HG03095 (cell line): ENCODE results near the gene ADAMTS2.
"Not testable (repeated sequence)": the region's sequence is repeated elsewhere in the genome, so short reads cannot be mapped to it uniquely, and the experiment has no call there.

Source experiments
- ATAC-seq: cut with Tn5 transposase; IDR thresholded peaks from one replicate; pipeline ENCODE4 v1.9.1; 2021; ENCODE audit warnings: moderate library complexity; ENCODE audit not compliant: unreplicated experiment

Gene ADAMTS2

DNA sequence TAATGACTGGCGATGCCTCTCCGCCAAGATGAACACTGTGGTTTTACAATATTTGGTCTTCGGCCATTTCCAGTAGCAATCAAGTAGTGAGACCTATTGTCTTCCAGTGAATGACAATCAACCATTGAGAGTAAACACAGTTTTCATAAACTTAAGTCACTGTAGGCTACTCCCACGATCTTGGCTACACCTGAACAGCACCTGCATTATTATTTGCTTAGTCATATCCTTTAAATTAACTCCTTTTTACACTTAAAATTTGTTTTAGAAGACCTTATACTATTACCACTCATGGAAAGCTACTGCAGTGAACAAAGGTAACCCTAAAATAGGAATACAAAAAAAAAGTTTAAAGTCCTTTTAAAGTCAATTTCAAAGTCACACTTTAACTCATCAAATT lies 226.9 kb downstream of the ADAMTS2 start:
- no peak for ATAC-seq

DNA sequence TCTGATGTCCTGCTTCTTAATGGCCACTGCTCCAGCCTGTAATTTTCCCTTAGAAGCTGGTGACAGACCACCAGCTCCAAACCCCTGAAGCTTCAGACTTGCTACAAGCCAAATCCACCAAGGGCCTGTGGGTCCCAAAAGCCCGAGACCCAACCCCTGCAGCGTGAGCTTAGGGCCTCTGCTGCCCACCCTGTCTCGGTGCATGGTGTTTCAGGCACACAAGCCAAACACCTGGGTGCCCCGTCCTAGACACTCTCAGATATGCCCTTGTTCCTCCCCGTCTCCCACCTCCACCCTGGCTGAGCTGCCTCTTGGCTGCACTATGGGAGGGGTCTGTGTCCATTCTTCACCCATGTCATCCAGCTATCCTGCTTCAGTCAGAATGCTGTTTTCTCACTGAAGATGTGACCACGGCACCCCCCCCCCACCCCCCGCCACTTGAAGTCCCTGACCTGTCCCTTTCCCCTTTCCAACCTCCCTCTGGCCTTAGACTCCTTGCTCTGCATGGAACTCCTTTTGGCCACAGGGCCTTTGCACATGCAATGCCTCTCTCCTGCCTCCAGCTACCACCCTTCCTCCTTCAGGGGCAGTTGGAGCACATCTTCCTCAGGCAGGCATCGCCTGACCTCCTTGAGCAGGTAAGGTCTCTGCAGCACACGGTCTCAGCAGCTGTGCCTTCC lies 229.3 kb downstream of the ADAMTS2 start:
- ATAC-seq: no peak

DNA sequence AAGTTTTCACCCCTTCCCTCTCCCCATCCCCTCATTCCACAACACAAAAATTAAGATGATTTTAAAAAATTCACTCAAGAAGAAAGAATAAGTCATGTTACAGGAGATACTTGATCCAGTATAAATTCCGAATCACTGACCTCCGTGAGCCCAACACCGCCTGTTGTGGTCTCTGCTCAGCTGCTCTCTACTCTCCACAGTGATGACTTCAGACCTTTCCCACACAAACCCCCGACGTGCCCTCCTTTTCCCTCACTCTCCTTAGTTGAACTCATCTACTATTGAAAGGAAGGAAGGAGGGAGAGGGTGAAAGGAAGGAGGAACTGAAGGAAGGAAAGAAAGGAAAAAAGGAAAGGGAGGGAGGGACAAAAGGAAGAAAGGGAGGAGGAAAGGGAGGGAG lies 230.0 kb downstream of the ADAMTS2 start:
- no peak for ATAC-seq

DNA sequence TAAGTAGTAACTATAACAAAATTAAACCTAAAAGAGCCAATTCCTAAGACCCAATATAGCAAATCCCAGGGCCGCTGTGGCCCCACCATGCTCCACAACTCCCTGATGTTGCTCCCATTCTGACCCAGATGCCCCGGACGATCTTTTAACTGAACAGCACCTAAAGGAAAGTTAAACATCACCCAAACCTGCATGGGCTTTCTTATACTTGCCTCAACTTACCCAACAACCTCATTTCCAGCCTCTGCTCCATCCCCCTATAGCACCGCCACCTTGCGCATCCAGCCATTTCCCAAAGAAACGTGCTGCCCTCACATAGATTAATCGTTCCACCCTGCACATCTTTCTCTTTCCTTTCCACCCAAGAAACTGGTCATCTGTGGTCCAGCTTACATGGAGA lies 230.5 kb downstream of the ADAMTS2 start:
- ATAC-seq: no peak

DNA sequence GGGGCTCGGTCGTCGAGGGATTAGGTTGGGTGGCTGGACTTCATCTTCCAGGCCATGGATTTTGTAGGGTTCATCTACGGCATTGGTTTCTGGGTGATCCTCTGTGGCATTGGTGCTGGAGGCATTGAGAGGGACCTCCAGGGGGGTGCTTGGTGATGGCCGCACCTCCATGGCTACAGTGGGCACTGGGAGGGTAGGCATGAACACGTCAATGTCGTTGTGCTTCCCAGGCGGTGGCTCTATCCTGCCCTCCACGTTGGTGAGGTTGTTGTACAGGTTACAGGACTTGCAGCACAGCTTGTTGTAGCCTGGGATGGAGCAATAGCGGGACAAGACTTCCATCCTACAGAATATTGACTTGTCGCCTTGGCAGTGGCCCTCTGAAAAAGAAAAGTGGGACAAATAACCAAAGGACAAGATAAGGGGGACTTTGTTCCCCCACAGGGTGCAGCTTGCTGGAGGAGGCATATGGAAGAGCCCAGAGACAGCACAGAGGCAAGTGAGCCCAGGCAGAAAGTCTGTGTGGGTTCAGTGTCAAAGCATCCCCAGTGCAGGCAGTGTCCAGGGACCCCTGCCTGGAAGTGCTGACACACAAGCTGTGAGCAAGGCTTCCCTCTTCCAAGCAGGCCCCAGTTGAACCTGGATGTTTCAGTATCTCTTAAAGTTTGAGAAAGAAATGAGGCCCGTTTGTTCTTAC lies 231.2 kb downstream of the ADAMTS2 start:
- no peak for ATAC-seq

DNA sequence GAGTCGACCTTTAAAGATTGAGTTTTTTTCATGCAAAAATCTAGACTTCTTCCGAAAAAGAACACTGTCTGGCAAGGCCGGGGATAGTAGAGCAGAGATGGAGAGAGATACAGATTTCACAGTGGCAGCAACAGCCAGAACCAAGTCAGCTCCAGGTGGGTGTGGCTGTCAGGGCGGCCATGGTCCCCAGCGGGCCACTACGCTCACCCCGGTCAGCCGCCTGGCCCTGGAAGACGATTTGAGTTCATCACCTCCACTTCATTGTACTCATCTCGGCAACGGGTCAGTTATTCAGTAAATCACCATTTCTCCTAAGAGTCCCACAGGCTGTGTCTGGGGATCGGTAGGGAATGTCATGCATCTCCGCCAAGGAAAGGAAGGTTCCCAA lies 232.1 kb downstream of the ADAMTS2 start:
- no peak for ATAC-seq

DNA sequence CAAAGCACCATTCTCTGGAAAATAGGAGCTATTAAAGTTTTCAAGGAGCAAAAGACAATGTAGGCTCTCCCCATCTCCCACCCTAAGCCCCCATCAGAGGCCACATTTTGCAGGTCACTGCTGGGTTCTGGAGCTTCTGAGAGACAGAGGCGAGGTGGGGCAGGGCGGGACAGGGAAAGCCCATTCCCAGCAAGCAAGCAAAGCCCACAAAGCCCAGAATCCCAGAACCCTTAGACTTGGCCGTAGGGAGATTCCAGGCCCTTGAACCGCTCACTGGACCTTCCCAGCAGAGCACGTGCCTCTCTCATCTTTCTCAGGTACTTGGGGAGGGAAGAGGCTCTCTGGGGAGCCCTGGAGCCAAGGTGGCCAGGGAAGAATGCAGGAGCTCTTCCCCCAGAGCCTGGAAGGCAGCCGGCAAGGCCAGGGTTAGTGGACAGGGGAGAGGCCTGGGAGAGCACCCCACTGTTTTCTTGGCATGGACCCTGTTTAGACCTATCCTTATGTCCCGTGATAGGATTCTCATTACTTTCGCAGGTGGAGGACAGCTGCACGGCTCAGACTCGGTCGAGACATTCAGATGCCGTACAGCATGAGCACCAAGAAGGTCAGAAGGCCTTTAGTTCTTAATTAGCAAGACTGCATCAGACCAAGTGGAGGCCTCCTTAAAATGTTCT lies 232.7 kb downstream of the ADAMTS2 start:
- ATAC-seq: no peak

DNA sequence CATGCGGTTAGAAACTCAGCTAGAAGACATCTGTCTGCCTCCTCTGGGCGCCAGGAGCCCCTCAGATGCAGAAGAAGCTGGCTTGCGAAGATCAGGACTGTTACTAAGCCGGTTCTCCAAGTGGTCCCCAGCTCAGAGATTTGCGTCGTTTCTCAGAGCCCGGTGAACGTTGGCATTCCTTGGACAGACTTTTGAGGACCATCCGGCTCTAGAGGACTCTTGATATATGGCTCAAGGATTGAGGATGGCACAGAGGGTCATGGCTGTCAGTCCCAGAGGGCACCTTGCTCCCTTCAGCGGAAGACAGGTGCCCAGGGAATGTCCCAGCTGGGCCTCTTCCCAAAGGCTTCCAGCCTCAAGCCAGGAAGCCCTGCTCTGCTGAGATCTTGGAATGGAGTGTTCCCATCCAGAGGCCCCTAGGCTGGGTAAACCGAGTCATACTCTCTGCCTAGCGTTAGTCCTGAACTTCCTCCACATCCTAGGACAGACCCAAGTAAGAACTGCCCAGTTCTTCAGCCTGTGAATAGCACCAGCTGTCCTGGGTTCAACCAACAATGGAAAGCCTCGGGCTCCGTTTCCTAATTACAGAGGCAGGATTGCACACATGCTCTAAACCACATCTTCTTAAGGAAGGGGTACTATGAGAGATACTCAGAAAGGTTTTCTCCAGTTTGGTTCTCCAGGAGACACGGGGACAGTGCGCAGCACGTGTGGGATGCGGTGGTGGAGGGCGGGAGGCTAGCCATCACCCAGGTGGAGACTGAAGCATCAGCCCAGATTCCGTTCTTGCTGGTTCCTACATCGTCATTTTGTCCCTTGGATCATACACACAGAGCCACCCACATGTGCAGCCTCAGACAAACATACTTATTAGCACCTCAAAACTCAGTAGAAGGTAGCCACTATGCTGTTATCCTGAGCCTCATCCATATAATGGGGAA lies 233.7 kb downstream of the ADAMTS2 start:
- no peak for ATAC-seq

DNA sequence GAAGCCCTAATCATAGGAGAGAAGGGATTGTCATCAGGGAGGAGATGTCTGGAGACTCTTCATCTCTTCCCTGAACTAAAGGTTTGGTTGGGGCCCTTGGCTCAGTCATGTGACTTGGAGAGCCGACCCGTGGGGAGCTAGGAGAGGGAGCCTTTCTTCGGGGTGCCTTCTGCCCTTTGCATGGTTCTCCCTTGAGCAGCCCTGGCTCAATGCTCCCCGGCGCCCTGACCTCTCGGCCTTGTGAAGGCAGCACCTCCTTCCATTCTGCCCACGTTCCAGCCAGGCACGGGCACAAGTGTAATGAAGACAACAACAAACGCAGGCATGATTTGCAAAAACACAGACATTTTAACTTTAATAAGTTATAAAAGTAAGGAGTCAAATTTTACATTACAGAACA lies 234.7 kb downstream of the ADAMTS2 start:
- no peak for ATAC-seq

DNA sequence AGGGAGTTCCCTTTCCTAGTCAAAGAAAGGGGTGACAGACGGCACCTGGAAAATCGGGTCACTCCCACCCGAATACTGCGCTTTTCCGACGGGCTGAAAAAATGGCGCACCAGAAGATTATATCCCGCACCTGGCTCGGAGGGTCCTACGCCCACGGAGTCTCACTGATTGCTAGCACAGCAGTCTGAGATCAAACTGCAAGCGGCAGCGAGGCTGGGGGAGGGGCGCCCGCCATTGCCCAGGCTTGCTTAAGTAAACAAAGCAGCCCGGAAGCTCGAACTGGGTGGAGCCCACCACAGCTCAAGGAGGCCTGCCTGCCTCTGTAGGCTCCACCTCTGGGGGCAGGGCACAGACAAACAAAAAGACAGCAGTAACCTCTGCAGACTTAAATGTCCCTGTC lies 244.0 kb downstream of the ADAMTS2 start:
- ATAC-seq: not testable (repeated sequence)

DNA sequence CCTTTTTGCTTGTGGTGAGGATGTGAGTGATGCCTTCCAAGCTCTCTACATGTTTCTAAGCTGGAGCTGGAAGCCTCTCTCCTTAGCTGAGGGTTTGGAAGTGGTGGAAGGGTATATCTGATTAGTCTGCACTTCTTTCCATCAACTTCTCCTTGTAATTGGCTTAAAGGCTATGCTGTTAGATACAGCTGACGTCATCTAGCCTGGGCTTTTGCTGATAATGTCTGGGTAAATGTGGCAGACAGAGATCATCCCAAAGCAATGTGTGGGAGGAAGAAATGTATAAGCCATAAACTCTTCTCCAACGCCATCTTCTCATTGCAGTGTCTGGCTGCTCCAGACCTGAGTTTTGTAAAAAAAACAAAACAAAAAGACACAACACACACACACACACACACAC lies 255.8 kb downstream of the ADAMTS2 start:
- no peak for ATAC-seq

DNA sequence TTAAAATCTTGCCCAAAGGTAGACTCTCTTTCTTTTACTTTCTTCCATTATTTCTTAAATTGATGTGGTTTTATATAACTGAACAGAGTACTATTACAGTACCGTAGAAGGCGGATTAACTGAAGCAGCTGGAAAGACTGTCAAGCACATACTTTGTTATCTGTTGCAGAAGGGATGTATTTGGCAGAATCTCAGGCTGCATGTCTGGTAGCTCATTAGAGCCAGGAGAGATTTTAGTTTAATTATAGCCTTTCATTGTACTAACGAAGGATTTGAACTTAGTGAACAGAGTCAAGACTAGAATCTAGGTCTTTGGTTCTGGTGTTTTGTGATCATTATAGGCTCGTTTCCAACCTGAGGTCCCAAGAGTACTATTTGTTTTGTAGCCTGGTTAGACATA lies 264.5 kb downstream of the ADAMTS2 start:
- ATAC-seq: no peak

DNA sequence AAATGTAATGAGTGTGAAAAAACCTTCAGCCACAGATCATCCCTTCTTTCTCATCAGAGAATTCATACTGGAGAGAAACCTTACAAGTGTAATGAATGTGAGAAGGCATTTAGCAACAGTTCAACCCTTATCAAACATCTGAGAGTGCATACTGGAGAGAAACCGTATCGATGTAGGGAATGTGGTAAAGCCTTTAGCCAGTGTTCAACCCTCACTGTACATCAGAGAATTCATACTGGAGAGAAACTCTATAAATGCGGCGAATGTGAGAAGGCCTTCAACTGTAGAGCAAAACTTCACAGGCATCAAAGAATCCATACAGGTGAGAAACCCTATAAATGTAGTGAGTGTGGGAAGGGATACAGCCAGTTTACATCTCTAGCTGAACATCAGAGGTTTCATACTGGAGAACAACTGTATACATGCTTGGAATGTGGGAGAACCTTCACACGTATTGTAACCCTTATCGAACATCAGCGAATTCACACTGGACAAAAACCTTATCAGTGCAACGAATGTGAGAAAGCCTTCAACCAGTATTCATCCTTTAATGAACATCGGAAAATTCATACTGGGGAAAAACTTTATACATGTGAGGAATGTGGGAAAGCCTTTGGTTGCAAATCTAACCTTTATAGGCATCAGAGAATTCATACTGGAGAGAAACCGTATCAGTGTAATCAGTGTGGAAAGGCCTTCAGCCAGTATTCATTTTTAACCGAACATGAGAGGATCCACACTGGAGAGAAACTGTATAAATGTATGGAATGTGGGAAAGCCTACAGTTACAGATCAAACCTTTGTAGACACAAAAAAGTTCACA lies 265.9 kb downstream of the ADAMTS2 start:
- ATAC-seq: no peak

DNA sequence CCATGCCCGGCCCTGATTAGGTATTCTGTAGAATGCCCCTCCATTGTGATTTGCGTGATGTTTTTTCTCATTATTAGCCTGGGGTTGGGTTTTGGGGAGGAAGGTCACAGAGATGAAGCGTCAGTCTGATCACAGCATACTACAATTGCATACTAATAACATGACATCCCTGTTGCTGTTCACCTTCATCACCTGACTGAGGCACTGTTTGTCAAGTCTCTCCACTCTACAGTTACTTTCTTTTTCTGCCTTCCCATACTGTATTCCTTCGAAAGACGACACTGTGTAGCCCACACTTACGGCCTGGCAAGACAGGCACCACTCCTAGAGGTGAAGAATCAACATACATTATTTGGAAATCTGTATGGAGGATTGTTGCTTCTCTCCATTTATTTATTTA lies 279.6 kb downstream of the ADAMTS2 start:
- ATAC-seq: no peak

DNA sequence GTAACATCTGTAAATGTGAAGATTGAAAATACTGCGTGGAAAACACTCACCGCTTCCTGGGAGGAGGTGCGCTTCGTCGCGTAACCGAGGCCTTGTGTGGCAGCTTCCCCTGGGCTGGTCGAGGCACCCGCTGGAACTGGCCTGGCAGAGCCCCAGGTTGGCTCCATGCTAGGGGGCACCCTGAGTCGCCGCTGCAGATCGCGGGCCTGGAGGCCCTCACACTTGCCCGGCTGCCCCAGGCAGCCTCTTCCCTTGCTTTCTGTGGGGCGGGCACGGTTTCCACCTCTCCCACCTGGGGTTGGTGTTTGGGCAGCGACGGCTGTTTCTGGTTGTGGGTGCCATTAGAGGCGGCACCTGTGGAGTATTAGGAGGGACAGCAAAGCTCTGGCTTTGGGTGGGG lies 284.2 kb downstream of the ADAMTS2 start:
- no peak for ATAC-seq
